ENCODE results near the gene TMEM183A. TPM values are rescaled to one million over a fixed set of nuclear protein-coding genes. Genes with fewer than 3 reads are reported as not detected.
A peak's percentile ranks its signal among the peaks of the same experiment; 100 is the strongest.

TMEM183A gene
- total and polyA plus RNA-seq, 11 donors = 9.5 to 45.7 (median 29.9) TPM

GRCh38 chr1:203045336-203045735 is 38.2 kb downstream of the TMEM183A start:
- peaks cover 0 to 26% (median 0%) of the 10 kb centered on the region in 9 donors for H3K36me3 ChIP-seq

GRCh38 chr1:203045821-203046594 is 38.8 kb downstream of the TMEM183A start:
- DNase-seq (no peak), ATAC-seq (peak in 2 of 4 donors; percentile 44 to 49)
- Histone ChIP-seq H3K27ac (no peak overlapping the region), H3K4me3 (no peak overlapping the region), H3K4me1 (peaks cover 0 to 24% (median 6%) of the 10 kb centered on the region in 12 donors), H3K36me3 (peaks cover 0 to 26% (median 0%) of the 10 kb centered on the region in 9 donors), H3K27me3 (no peaks in the 10 kb centered on the region), H3K9me3 (no peaks in the 10 kb centered on the region)
- intact Hi-C loops (cut with DNase I) = loop anchor here in 1 of 10 donors (10.0 kb wide), 1 partner anchor 299 kb away; no protein-coding TSS in a partner anchor
- TF ChIP-seq POLR2A (IDR thresholded peaks at IDR 0.05) (no peak), CTCF (IDR thresholded peaks at IDR 0.05) (no peak)
- WGBS, 4 donors = 74 to 78% (median 77%) methylated on average over 13 to 16 of the region's 16 CpGs

More at GRCh38 chr1:203045336-203045735, 38.2 kb downstream of the TMEM183A start:
- no peak for ATAC-seq
- intact Hi-C loops (cut with DNase I) = loop anchor here in 1 of 10 donors (10.0 kb wide), 1 partner anchor 299 kb away; no protein-coding TSS in a partner anchor
- no peaks in the 10 kb centered on the region for H3K9me3 ChIP-seq
- peaks cover 0 to 30% (median 9%) of the 10 kb centered on the region in 12 donors for H3K4me1 ChIP-seq
- TF ChIP-seq POLR2A (IDR thresholded peaks at IDR 0.05) (no peak), CTCF (IDR thresholded peaks at IDR 0.05) (no peak)
- no peak for DNase-seq
- H3K4me3 ChIP-seq = no peak overlapping the region
- 93 to 96% (median 94%) methylated on average over 12 to 17 of the region's 17 CpGs for WGBS, 4 donors
- H3K27me3 ChIP-seq = no peaks in the 10 kb centered on the region
- no peak overlapping the region for H3K27ac ChIP-seq

- ATAC-seq (peak in 3 of 4 donors; percentile 16 to 71 (median 39)), DNase-seq (no peak)
- TF ChIP-seq POLR2A (IDR thresholded peaks at IDR 0.05) (no peak), CTCF (IDR thresholded peaks at IDR 0.05) (no peak)
- Histone ChIP-seq H3K4me1 (peaks cover 0 to 16% (median 6%) of the 10 kb centered on the region in 12 donors), H3K27me3 (no peaks in the 10 kb centered on the region), H3K4me3 (no peak overlapping the region), H3K27ac (peak overlapping the region in 1 of 12 donors; percentile 4), H3K36me3 (peaks cover 0 to 26% (median 0%) of the 10 kb centered on the region in 9 donors), H3K9me3 (no peaks in the 10 kb centered on the region)
- WGBS, 4 donors = 36 to 49% (median 44%) methylated on average over 15 of the region's 15 CpGs
- intact Hi-C loops (cut with DNase I) = loop anchor here in 1 of 10 donors (10.0 kb wide), 1 partner anchor 298 kb away; no protein-coding TSS in a partner anchor
Observed at GRCh38 chr1:203046984-203047630, 39.9 kb downstream of the TMEM183A start.

GRCh38 chr1:203048086-203048485 is 40.9 kb downstream of the TMEM183A start:
- H3K36me3 ChIP-seq = peaks cover 0 to 26% (median 0%) of the 10 kb centered on the region in 9 donors
- intact Hi-C loops (cut with DNase I) = loop anchor here in 1 of 10 donors (10.0 kb wide), 1 partner anchor 297 kb away; no protein-coding TSS in a partner anchor
- H3K4me3 ChIP-seq = no peak overlapping the region
- H3K4me1 ChIP-seq = peaks cover 0 to 16% (median 6%) of the 10 kb centered on the region in 12 donors
- H3K9me3 ChIP-seq = no peaks in the 10 kb centered on the region
- no peak for DNase-seq
- TF ChIP-seq POLR2A (IDR thresholded peaks at IDR 0.05) (no peak), CTCF (IDR thresholded peaks at IDR 0.05) (no peak)
- H3K27me3 ChIP-seq = no peaks in the 10 kb centered on the region
- H3K27ac ChIP-seq = no peak overlapping the region
- 87 to 94% (median 91%) methylated on average over 11 of the region's 11 CpGs for WGBS, 4 donors
- no peak for ATAC-seq
